Activated T-helper 1 cell treated with anti-CD3 and anti-CD28 coated beads, Interleukin-2, amount 50 U/mL, for 16 hours (primary cell): Measurements from ENCODE around the gene TNFRSF8.

Experiments used
- DNase-seq, 2 donors: peaks; one replicate each; pipeline ENCODE4 v3.0.0-alpha.2; 2020; ENCODE audit warnings: low read depth in 1 of 2, low spot score in 1 of 2

Gene TNFRSF8

GRCh38 chr1:12140515-12141162 lies 77.5 kb downstream of the TNFRSF8 start:
- no peak for DNase-seq

GRCh38 chr1:12141163-12141850 lies 78.2 kb downstream of the TNFRSF8 start:
- DNase-seq: no peak

GRCh38 chr1:12142141-12142823 lies 79.2 kb downstream of the TNFRSF8 start:
- no peak for DNase-seq

- DNase-seq: no peak
Observed at GRCh38 chr1:12142891-12143630, 80.0 kb downstream of the TNFRSF8 start.

GRCh38 chr1:12143631-12144155 lies 80.6 kb downstream of the TNFRSF8 start:
- no peak for DNase-seq

- DNase-seq: no peak
Observed at GRCh38 chr1:12144236-12144635, 81.1 kb downstream of the TNFRSF8 start.

GRCh38 chr1:12144969-12145368 lies 81.9 kb downstream of the TNFRSF8 start:
- DNase-seq: no peak

GRCh38 chr1:12145616-12146342 lies 82.7 kb downstream of the TNFRSF8 start:
- no peak for DNase-seq

GRCh38 chr1:12146343-12147112 lies 83.4 kb downstream of the TNFRSF8 start:
- no peak for DNase-seq

- DNase-seq: no peak
Observed at GRCh38 chr1:12147201-12147701, 84.1 kb downstream of the TNFRSF8 start.

- DNase-seq: no peak
Observed at GRCh38 chr1:12148160-12148957, 85.3 kb downstream of the TNFRSF8 start.

GRCh38 chr1:12148958-12149790 lies 86.1 kb downstream of the TNFRSF8 start:
- DNase-seq: no peak

- no peak for DNase-seq
Observed at GRCh38 chr1:12149791-12150175, 86.7 kb downstream of the TNFRSF8 start.

- DNase-seq: no peak
Observed at GRCh38 chr1:12150456-12151200, 87.5 kb downstream of the TNFRSF8 start.

- DNase-seq: no peak
Observed at GRCh38 chr1:12151465-12151864, 88.4 kb downstream of the TNFRSF8 start.

- DNase-seq: no peak
Observed at GRCh38 chr1:12152113-12152891, 89.2 kb downstream of the TNFRSF8 start.
